Measurements from ENCODE around the gene CTSC.

Gene CTSC

GRCh38 chr11:88315015-88315414, 22.5 kb downstream of the CTSC start:
- no peak for DNase-seq

- no peak for DNase-seq
These were observed 24.1 kb downstream of the CTSC start for GRCh38 chr11:88313441-88313840.

GRCh38 chr11:88312628-88313027, 24.9 kb downstream of the CTSC start:
- DNase-seq, result no peak

- no peak for DNase-seq
These were observed 27.3 kb downstream of the CTSC start for GRCh38 chr11:88310246-88310645.

DNA sequence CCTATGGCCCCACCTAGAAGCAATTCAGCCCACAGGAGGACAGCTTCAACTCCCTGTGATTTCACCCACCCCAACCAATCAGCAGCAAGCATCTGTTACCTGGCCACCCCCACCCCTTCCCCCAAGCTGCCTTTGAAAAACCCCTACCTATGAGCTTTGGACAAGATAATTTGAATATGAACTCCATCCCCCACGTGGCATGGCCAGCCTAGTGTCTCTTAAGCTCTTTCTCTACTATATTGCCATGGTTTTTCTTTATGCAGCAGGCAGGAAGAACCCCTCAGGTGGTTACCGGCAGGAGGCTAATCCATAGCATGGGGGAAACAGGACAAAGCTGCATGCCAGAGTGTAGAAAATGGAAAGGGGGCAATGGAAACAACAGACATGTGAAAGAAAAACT, 29.0 kb downstream of the CTSC start:
- DNase-seq, result no peak

DNA sequence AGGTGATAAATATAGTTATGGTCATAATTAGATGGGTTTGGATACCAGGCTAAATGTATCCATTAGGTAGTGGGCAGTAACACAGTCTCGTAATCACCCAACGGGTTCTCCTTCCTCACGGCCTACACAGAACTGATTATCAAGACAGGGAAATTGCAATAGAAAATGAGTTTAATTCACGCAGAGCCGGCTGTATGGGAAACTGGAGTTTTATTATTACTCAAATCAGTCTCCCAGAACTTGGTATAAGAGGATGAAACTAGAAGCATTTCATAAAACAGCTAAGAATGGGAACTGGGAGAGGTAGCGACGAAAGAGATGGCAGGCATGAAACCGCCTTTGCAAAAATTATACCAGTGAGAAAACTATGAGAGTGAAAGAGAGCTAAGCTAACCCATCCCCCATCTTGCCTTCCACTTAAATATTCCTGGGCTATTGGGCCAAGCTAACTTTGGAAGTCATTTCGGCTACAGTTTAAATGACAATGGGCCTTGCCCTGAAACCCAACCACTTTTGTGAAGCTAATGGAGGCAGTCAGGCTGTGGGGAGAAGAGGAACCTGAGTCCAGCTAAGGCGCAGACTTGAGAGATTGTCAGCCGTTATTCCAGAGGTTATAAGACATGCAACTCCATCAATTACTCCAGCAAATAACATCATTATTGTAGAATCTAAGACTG, 29.6 kb downstream of the CTSC start:
- no peak for DNase-seq

DNA sequence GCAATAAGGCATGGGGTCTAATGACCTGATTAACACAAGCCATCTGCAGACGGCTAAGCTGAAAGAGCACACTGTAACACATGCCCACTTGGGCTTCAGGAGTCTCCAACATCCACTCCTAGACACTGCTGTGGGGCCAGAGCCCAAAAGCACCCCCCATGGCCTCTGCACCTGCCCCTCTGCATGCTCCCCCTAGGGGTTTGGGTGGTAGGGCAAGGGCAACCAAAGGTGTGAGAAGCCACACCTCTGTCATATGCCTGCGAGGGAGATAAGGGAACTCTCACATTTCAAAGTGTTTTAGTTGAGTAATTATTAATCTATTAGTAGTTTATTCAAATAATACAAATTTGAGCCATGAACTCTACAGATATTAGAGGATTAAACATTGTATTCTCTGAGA, 30.8 kb downstream of the CTSC start:
- no peak for DNase-seq

DNA sequence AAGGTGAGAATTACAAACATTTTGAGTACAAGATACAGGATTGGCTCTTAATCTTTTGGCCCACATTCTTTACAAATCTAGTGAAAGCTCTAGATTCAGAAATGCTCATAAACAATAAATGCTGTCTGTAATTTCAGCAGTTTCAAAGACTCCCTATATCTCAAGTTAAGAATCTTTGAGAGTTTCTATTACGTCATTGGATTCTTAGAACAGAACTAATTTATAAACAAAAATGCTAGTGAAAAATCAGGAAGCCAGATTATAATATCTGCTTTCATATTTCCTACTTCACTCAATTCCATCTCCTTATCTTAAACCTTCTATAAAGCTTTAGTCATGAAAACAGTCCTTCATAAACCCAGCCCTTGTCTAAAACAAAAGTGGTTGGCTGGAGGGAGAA, 32.1 kb downstream of the CTSC start:
- DNase-seq, result no peak

- no peak for DNase-seq
These were observed 33.2 kb downstream of the CTSC start for GRCh38 chr11:88304352-88304751.

GRCh38 chr11:88303037-88303436, 34.5 kb downstream of the CTSC start:
- no peak for DNase-seq

DNA sequence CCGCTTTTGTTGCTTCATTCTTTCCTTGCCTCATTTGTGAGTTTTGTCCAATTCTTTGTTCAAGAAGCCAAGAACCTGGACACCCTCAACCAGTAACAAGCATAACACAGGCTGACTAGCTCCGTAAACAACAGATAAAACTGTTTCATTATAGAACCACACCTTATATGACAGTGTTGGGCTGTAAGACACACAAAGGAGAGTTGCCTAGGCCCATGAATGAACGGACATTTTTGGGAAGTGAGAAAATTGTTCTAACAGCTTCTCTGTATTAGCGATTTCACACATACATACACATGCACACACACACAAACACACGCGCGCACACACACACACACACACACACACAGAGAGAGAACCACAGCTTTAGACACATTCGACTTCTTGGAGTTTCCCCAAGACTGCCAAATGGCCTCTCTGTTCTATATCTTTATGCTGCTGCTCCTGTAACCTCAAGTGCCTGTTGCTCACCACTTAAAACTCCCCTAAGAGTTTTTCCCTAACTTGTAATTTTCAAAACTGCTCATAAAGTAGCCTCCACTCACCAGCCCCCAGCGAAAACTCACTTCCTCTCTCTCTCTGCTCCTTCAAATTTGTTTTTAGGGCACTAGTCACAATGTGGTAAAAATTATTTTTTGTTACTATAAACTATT, 35.9 kb downstream of the CTSC start:
- no peak for DNase-seq

- DNase-seq, result no peak
These were observed 36.5 kb downstream of the CTSC start for GRCh38 chr11:88300888-88301487.

GRCh38 chr11:88297863-88298262, 39.7 kb downstream of the CTSC start:
- DNase-seq, result no peak

- DNase-seq, result no peak
These were observed 40.1 kb downstream of the CTSC start for GRCh38 chr11:88297421-88297820.

GRCh38 chr11:88295028-88295427, 42.5 kb downstream of the CTSC start:
- no peak for DNase-seq

DNA sequence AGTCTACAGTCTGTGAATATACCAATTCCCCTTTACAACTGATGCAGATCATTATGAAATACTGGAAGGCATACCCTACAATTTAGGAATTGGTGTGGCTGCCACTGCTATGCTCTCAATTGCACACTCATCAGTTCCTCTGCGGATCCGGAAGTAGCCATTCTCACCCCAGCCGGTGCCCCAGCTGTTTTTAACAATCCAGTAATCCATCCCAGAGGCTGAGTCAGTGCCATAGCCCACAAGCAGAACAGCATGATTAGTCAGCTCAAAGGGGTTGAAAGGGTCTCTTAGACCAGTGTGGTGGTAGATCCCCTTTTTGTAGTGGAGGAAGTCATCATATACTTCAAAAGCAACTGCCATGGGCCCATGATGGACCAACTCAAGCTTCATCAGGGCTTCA, 43.6 kb downstream of the CTSC start:
- no peak for DNase-seq

DNA sequence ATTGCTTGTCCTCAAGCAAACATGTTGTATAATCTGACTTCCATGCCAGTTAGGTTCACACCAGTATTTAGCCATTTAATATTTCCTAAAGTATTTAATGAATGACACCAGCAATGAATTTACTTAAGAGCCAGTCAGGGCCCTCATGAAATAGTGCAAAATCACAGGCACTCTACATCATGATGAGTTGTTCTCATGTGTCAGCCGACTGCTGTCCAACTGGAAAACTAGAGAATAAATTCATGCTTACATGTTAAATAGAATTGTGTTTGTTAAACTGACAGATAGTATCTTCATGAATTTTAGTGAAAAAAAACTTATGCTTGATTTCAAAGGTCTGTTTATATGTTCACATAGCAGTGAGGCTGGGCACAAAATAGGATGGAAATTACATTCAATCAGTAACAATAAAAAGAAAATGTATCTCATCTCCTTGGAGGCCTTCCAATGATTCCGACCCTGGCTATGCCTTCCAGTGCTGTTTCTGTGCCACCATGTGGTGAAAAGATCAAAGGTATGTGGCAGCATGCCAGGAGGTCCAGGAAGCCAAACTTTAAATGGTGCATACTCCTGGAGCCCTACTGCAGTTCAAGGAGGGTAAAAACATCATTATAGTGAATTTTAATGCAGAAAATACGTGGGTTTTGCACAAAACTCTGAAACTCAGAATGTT, 45.2 kb downstream of the CTSC start:
- no peak for DNase-seq

GRCh38 chr11:88288560-88288959, 49.0 kb downstream of the CTSC start:
- no peak for DNase-seq

DNA sequence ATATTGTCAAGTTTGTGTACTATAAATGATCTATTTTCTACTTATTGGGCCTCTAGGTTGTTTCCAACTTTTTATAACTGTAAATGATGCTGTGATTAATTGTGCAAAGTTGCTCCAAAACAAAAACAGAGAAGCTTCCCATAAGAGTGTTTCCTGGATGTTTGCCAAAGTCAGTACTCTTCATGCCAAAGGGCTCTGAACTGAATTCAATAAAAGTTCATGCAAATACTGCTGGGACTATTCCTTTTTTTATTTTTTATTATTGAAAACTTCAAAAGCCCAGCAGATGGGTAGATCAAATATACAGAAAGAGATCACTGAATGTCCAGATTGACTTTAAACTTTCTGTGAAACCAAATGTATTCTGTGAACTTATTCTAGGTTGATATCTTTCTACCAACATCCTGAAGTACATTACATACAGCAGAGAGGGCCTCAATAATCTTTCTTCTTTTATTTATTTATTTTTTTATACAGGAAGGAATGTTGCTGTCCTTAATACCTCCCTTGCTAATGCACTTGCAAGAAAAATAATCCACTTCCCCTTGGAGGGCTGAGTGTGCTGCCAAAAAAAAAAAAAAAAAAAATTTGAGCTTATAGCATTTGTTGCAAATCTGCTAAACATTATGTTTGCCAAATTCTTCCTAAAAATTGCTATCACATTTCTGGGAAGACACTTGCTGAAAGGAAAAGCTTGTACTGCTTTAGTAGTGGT, 53.0 kb downstream of the CTSC start:
- DNase-seq, result no peak

- no peak for DNase-seq
These were observed 54.6 kb downstream of the CTSC start for GRCh38 chr11:88282747-88283515.

DNA sequence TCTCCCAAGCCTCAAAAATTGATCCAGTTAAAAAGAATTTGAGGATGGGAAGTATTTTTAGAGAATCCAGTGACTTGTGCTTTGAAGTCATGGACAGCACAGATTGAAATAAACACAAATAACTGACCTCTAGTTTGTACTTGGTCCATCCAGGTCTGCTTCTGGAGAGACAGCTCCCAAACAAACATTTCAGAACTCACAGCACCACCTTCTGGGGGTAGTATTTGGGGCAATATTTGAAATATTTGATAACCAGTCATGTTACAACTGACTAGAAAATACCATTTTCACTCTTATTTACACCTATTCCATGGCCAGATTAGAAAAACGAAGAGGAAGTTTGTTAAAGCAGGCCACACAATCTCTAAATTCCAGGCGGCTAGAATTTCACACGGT, 56.2 kb downstream of the CTSC start:
- no peak for DNase-seq

DNA sequence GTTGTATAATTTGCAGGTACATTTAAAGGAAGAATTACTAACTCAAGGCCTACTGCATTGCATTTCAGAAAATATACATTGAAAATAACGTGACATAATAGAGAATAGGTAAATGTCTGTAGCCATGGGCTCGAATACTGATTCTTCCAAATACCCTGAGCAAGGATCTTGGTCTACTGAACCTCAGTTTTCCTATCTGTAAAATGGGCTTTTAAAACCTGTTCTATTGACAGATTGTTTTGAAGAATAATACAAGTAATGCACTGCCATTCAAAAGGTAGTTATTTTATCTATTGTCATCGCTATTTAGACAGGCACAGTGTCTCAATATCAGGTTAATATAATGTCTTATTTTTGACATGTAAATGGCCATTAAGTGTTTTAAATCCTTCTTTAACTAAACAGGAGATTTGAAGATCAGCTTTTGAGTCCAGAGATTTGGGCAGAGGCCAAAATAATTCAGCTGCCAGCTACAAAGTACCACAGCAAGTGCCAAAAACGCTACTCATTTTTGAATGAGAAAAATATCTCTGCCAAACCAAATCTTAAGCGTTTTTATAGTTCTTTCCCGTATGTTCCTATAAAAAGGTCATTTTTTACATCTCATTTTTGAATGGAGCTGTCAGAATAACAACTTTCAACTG, 56.7 kb downstream of the CTSC start:
- DNase-seq, result no peak

Data from activated CD4-positive, alpha-beta T cell treated with anti-CD3 and anti-CD28 coated beads, Interleukin-2, amount 50 U/mL, for 1 hour (primary cell).